ENCODE measurements around the gene SP3. TPM values are rescaled to one million over a fixed set of nuclear protein-coding genes. Genes with fewer than 3 reads are reported as not detected.

SP3 gene
- total RNA-seq, 1 experiment from 2014 or later = 84.5 TPM

GRCh38 chr2:173941567-173941966, 23.6 kb downstream of the SP3 start:
- H3K27ac ChIP-seq (ENCODE audit: low read depth, low read length, poor library complexity, severe bottlenecking) = no peak overlapping the region
- ChIA-PET POLR2A (ENCODE audit: low non-redundant PET) (no interaction called here), CTCF (no interaction called here)
- intact Hi-C loops (cut with micrococcal nuclease; ENCODE audit: unreplicated experiment) = no loop called here
- DNase-seq (ENCODE audit: low spot score) = no peak
- no TSS peak for BruUV-seq (replicated peaks)
- H3K9me3 ChIP-seq (ENCODE audit: low read depth, low read length, poor library complexity, severe bottlenecking) = no peaks in the 10 kb centered on the region
- H3K4me3 ChIP-seq (ENCODE audit: low read depth, low read length, poor library complexity, severe bottlenecking) = no peak overlapping the region
- peaks cover 4% of the 10 kb centered on the region for H3K4me1 ChIP-seq (ENCODE audit: insufficient read depth, low read length, poor library complexity, severe bottlenecking)
- no peaks in the 10 kb centered on the region for H3K27me3 ChIP-seq (replicated peaks; ENCODE audit: insufficient read depth, low read depth, low read length, poor library complexity)
- TF ChIP-seq EZH2 (IDR thresholded peaks at IDR 0.05; ENCODE audit: borderline replicate concordance, low read depth, low read length, poor library complexity, severe bottlenecking) (no peak), CTCF (conservative IDR thresholded peaks at IDR 0.05; ENCODE audit: low read depth, low read length) (no peak)
- no peaks in the 10 kb centered on the region for H3K36me3 ChIP-seq (ENCODE audit: insufficient read depth, low read length, poor library complexity, severe bottlenecking)

DNA sequence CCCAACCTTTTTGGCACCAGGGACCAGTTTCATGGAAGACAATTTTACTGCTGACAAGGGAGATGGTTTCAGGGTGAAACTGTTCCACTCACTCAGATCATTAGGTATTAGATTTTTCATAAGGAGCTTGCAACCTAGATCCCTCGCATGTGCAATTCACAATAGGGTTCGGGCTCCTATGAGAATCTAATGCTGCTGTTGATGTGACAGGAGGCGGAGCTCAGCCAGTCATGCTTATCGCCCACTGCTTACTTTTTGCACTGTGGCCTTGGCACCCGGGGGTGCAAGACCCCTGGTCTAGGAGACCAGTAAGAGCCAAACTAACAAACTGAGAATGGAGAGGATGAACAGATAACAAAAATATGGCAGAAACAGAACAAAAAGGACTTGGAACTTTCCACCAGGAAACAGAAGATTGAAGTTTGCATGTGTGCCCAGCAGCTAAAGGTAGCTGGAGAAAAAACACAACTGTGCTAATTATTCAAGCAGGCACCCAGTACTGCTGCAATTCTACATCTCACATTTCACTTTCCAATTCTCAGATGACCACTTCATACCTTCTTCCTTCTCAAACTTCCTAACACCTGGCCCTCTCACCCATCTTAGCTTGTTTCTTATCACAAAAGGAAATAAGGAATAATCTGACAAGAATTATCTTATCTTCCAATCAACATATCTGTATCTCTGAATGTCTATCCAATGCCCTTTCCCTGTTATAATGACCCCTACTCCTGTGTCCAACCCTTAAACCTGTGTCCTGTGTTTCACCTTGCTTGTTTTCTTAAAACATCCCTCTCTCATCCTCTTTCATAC, 24.8 kb downstream of the SP3 start:
- intact Hi-C loops (cut with micrococcal nuclease; ENCODE audit: unreplicated experiment) = no loop called here
- TF ChIP-seq EZH2 (IDR thresholded peaks at IDR 0.05; ENCODE audit: borderline replicate concordance, low read depth, low read length, poor library complexity, severe bottlenecking) (no peak), CTCF (conservative IDR thresholded peaks at IDR 0.05; ENCODE audit: low read depth, low read length) (no peak)
- BruUV-seq (replicated peaks) = no TSS peak
- Histone ChIP-seq H3K4me1 (ENCODE audit: insufficient read depth, low read length, poor library complexity, severe bottlenecking) (peaks cover 8% of the 10 kb centered on the region), H3K9me3 (ENCODE audit: low read depth, low read length, poor library complexity, severe bottlenecking) (no peaks in the 10 kb centered on the region), H3K27ac (ENCODE audit: low read depth, low read length, poor library complexity, severe bottlenecking) (no peak overlapping the region), H3K27me3 (replicated peaks; ENCODE audit: insufficient read depth, low read depth, low read length, poor library complexity) (no peaks in the 10 kb centered on the region), H3K4me3 (ENCODE audit: low read depth, low read length, poor library complexity, severe bottlenecking) (no peak overlapping the region), H3K36me3 (ENCODE audit: insufficient read depth, low read length, poor library complexity, severe bottlenecking) (no peaks in the 10 kb centered on the region)
- POLR2A ChIA-PET (ENCODE audit: low non-redundant PET) = no interaction called here
- DNase-seq (ENCODE audit: low spot score) = no peak
- CTCF ChIA-PET = interaction anchor here (0.7 kb wide), 1 partner anchor 538 kb away, joined by 5 read pairs; no protein-coding TSS in a partner anchor

- BruUV-seq (replicated peaks) = no TSS peak
- TF ChIP-seq EZH2 (IDR thresholded peaks at IDR 0.05; ENCODE audit: borderline replicate concordance, low read depth, low read length, poor library complexity, severe bottlenecking) (no peak), CTCF (conservative IDR thresholded peaks at IDR 0.05; ENCODE audit: low read depth, low read length) (no peak)
- H3K27ac ChIP-seq (ENCODE audit: low read depth, low read length, poor library complexity, severe bottlenecking) = no peak overlapping the region
- ChIA-PET CTCF (no interaction called here), POLR2A (ENCODE audit: low non-redundant PET) (no interaction called here)
- H3K4me3 ChIP-seq (ENCODE audit: low read depth, low read length, poor library complexity, severe bottlenecking) = no peak overlapping the region
- intact Hi-C loops (cut with micrococcal nuclease; ENCODE audit: unreplicated experiment) = no loop called here
- H3K36me3 ChIP-seq (ENCODE audit: insufficient read depth, low read length, poor library complexity, severe bottlenecking) = no peaks in the 10 kb centered on the region
- peaks cover 8% of the 10 kb centered on the region for H3K4me1 ChIP-seq (ENCODE audit: insufficient read depth, low read length, poor library complexity, severe bottlenecking)
- no peaks in the 10 kb centered on the region for H3K27me3 ChIP-seq (replicated peaks; ENCODE audit: insufficient read depth, low read depth, low read length, poor library complexity)
- DNase-seq (ENCODE audit: low spot score) = no peak
- H3K9me3 ChIP-seq (ENCODE audit: low read depth, low read length, poor library complexity, severe bottlenecking) = no peaks in the 10 kb centered on the region
Observed at GRCh38 chr2:173938700-173939384, 26.3 kb downstream of the SP3 start.

Measured in A673 (cell line).